HuH-7 (cell line): ENCODE measurements around the gene ABCE1.

Experiments used
- DNase-seq: peaks from one replicate; pipeline ENCODE4 v3.0.0; 2011; ENCODE audit warnings: low spot score

Gene ABCE1

DNA sequence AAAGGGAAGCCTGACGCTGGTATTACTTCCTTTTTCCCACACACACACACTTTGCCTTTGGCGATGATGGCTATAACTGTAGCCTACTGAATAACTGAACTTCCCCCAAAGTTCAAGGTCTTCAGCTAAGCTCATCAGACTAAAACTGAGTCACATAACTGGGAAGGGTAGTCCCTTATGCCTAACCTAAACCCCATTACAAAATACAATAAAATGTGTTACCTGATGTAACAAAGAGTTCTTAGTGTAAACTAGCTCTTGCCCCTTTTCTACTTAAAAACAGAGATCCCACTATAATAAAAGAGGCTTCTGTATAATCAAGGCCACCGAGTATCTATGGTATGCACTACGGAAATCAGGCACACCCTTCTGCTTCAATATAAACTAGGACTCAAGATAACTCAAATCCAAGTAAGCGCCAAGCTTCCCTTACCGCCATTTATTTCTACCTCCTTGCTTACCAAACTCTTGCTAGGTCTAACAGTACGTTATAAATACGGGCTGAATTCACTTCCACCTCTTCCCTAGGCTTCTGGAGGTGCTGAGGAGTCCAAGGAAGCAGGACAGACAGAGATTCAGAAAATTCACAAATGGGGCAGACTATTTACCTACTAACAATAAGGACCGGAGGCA lies 79.9 kb downstream of the ABCE1 start:
- DNase-seq, result no peak

DNA sequence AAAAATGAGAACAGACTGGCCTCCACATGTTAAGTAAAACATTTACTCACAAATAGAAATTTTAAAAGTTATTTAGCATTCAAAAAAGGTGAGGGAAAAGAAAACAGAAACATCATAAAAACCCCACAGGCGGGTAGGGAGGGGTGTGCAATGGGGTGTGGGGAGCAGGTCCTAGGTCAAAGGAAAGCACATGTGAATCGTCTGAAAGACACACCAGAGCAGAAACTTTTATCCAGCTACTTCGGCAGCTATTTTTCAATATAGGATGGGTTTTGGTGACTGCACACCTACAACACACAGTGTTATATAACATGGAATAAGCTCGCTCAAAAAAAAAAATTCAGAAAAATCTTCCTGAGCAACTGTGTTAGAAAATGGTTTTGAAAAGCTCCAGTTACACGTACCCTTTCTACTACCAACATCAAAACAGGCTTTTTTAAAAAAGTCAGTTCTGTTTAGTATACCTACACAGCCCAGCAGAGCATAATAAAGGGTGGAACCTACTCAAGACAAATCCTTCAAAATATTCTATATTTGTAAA lies 80.7 kb downstream of the ABCE1 start:
- no peak for DNase-seq
